ENCODE measurements around the gene CPE.
"Not testable (repeated sequence)": the region's sequence is repeated elsewhere in the genome, so short reads cannot be mapped to it uniquely, and the experiment has no call there.

The CPE gene

DNA sequence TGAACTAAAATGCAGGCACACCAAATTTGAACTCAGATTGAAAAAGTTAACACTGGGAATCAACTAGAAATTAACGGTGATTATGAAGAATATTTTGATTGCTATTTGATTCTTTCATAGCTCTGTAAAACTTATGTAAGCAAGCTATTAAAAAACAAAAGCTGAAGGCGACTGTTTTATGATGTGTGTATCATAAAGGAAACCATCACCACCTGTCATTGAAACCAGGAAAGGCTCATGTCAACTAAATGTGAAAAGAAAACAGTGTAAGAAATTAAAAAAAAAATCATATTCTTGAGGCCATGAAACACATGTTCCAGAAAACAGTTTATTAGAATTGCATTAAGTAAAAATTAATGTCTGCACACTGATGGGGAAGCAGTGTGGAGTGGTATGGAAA lies 24.2 kb downstream of the CPE start:
- DNase-seq (ENCODE audit: low read depth in 1 of 2, low spot score in 1 of 2) = no peak

DNA sequence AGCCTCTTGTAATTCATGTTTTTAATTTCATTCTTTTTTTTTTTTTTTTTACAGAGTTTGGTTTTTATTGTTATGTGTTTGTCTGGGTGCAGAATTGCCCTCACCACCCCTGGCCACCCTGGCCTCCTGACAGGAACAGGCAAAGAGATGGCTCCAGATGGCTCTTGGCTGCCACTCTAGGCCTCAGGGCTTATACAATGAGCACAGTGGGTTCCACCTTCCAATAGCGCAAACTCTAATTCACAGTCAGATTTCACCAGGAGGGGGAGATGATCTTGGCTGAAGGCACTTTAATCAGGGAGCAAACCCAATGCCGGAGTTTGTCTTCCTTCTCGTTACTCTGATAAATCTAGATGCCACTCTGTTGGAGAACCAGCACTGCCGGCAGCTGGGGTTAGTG lies 24.8 kb downstream of the CPE start:
- DNase-seq (ENCODE audit: low read depth in 1 of 2, low spot score in 1 of 2) = no peak

DNA sequence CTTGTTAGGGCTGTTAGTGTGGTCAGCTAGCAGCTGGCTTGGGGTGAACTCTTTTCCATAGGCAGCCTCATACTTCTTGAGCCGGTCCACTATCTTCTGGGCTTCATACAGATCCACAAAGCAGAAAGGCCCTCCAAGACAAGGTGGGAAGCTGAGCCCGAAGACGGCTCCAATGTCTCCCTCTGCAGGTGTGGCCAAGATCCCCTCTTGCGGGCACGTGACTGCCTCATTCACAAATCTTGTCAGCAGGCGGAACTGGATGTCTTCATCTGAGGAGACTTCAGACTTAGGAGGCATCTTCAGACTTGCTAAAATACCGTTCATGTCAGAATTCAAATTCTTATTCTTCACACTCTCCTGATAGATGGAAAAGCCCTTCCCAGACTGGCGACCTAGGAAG lies 25.3 kb downstream of the CPE start:
- no peak for DNase-seq (ENCODE audit: low read depth in 1 of 2, low spot score in 1 of 2)

DNA sequence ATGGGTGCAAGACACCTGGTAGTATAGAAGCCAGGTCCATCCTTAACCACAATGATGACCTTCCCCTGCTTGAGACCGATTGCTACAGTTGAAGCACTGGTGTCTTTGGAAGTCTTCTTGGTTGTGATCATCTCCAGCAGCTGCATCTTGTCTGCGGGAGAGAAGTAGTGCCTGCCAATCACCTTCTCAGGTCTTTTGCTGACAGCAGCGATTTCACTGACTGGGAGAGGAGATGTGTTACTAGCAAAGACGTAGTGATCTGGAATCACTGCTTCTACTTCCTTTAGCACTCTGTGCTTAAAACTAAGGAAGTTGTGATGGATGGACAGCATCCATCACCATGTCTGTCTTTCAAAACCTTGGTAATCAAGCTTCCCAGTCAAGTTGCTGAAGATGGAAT lies 25.9 kb downstream of the CPE start:
- DNase-seq (ENCODE audit: low read depth in 1 of 2, low spot score in 1 of 2) = no peak

GRCh38 chr4:165410214-165410613 lies 31.4 kb downstream of the CPE start:
- DNase-seq (ENCODE audit: low read depth in 1 of 2, low spot score in 1 of 2) = no peak

DNA sequence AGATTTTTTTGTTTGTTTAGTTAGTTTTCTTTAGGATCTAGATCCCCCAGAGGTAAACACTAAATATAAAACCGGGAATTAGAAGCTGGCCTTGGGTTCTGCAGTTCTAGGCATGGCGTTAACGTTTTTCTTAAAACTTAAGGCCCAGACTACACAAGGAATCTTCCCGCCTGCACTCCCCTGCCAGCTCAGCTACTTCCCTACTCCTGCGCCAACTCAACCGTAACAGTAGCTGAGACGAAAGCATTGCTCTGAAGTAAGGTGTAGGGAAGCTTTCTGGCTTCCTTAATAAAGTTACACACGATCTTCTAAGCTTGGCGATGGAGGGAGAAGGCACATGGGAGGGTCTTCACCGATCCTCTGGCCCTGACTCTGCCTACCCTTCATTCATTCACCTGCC lies 37.1 kb downstream of the CPE start:
- no peak for DNase-seq (ENCODE audit: low read depth in 1 of 2, low spot score in 1 of 2)

DNA sequence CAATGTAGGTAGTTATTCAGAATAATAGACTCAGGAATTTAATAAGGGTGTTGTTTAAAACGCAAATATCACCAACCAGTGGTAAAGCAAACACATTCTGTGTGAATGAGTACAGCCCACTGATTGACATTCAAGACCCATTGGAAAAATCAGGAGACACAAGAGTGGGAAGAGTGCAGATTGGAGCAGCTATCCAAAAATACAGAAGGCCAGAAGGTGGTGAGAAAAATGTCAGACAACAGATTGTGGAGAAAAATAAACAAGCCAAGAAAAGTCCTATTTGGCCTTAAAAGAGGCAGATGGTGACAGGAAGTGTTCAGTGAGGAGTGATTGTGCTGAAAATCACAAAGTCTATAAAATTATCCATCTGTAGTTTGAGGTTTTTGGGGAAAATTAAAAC lies 39.3 kb downstream of the CPE start:
- no peak for DNase-seq (ENCODE audit: low read depth in 1 of 2, low spot score in 1 of 2)

DNA sequence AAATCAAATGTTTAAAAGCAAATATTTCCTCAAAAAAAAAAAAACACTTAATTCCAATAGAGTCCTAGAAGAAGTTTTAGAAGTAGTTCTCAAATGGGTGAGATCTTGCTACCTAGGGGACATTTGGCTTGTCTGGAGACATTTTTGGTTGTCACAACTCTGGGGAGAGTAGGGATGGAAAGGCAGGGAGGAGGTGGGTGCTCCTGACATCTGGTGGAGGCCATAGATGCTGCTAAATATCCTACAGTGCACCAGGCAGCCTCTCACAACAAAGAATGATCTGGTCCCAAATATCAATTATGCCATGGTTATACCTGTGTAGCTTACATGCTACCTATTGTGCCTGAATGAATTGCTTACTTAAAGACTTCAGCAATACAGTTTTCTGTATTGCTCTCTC lies 46.8 kb downstream of the CPE start:
- DNase-seq (ENCODE audit: low read depth in 1 of 2, low spot score in 1 of 2) = no peak

GRCh38 chr4:165426331-165426730 lies 47.5 kb downstream of the CPE start:
- DNase-seq (ENCODE audit: low read depth in 1 of 2, low spot score in 1 of 2) = no peak

DNA sequence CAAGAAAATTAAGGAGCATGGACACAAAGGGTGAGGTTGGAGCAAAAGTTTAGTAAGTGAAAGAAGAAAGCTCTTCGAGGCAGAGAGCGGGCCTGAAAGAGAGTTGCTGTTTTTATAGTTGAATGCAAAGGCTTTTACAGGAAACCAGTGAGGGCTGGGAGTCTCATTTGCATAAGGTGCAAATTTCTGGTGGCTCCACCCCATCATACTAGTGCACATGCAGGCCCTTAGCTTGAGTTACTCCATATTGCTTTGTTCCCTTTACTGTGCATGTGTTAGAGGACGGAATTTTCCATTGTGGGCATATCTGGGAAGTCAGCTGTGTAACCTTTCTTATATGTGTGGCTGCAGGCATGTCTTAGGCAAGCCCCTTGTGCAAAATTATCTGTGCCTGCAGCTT lies 48.0 kb downstream of the CPE start:
- no peak for DNase-seq (ENCODE audit: low read depth in 1 of 2, low spot score in 1 of 2)

DNA sequence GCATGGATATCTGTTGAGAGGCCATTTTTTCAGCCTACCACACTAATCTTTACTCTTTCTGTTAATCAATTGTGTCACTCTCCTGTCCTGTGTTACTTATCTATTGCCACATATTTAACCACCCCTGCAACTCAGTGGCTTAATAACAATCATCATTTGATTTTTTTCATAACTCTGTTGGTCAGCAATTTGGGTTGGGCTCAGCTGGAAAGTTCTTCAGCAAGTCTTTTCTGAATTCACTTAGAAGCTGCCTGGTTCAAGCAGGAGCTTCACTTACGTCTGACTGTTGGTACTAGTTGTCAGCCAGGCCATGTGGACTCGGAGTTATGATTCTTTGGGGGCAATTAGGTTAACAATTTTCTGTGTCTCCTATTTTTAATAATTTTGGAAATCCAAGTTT lies 50.1 kb downstream of the CPE start:
- no peak for DNase-seq (ENCODE audit: low read depth in 1 of 2, low spot score in 1 of 2)

- no peak for DNase-seq (ENCODE audit: low read depth in 1 of 2, low spot score in 1 of 2)
Observed at GRCh38 chr4:165433529-165433928, 54.7 kb downstream of the CPE start.

GRCh38 chr4:165437691-165438090 lies 58.9 kb downstream of the CPE start:
- DNase-seq (ENCODE audit: low read depth in 1 of 2, low spot score in 1 of 2) = no peak

GRCh38 chr4:165439344-165439743 lies 60.5 kb downstream of the CPE start:
- no peak for DNase-seq (ENCODE audit: low read depth in 1 of 2, low spot score in 1 of 2)

DNA sequence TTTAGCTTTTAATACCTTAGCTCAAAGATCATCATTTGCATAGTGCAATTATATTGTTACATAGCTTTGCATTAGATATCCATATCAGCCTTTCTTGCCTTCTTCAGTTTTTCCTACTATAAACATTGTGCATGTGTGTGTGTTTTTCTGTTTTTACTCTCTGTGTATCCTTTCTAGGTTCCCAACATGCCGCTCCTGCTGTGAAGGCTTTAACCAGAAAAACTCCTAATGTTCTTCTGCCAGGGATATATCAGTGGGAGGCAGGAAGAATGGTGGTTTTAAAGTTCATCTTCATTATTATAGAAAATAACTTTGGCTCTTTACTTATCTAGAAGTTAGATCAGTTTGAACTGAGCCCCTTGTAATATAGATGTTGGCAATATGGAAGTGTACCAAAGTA lies 61.2 kb downstream of the CPE start:
- no peak for DNase-seq (ENCODE audit: low read depth in 1 of 2, low spot score in 1 of 2)

DNA sequence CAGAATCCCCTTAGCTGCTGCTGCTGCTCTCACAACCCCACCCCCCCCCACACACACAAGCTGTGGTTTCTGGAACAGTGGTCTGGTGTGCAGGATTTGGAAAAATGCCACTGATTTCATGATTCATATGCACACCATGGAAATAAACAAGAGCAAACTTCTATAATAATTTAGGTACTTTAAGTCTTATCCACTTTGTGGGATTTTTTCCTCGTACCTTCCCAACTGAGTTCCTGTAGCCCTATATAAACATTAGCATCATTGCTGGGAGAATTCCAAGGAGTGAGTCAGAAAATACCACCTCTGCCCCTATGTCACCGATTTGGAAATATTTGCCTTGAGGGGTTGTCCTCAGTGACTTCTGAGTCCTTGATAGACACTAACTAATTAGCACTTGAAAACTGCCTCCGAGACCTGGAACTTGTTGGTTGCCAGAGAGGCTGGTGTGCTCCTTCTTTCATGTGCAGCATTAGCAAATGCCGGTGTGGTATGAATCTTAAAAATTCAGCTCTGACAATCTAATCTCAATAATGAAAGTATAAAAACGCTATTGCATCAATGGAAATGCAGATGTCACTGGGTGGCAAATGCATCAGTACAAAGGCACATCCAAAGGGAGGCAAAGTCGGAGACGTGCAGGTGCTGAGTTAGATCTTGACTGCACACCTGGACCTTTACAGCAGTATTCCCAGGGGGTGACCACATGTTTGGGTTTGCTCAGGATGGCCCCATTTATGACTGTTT lies 61.8 kb downstream of the CPE start:
- no peak for DNase-seq (ENCODE audit: low read depth in 1 of 2, low spot score in 1 of 2)

GRCh38 chr4:165443276-165443675 lies 64.5 kb downstream of the CPE start:
- no peak for DNase-seq (ENCODE audit: low read depth in 1 of 2, low spot score in 1 of 2)

- DNase-seq (ENCODE audit: low read depth in 1 of 2, low spot score in 1 of 2) = no peak
Observed at GRCh38 chr4:165448700-165449099, 69.9 kb downstream of the CPE start.

DNA sequence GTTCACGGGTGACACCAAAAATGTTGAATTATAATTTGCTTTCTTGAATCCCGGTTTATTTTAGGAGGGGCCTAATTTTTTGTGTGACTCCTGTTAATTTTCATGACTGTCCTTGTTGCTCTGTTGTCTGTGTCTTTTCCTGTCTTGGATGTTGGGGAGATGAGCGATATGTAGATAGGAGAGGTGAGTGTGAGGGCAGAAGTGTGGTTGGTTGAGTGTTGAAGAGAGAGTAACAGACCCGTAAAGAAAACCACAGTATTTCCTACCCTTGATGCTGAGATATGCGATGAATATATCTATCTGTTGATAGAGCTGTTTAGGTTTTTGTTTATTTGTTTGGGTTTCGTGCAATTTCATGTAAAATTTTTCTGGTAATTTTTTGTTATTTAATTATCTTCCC lies 70.5 kb downstream of the CPE start:
- DNase-seq (ENCODE audit: low read depth in 1 of 2, low spot score in 1 of 2) = no peak

DNA sequence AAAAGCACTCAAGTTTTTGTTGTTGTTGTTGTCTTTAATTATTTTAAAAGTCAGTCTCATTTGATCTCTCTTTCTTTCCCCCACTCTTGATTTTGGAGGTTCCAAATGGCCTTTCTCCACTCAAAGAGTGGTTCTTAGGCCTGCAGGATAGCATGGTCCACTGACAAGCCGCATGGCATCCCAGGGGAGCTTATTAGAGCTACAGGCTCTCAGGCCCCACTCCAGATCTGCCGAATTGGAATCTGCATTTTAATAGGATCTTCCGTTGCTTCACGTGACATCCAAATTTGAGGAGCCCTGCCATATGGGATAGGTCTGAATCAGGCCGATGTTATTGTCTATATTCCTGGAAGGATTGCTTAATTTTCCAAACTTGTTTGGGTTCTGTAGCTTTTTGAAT lies 72.1 kb downstream of the CPE start:
- no peak for DNase-seq (ENCODE audit: low read depth in 1 of 2, low spot score in 1 of 2)

DNA sequence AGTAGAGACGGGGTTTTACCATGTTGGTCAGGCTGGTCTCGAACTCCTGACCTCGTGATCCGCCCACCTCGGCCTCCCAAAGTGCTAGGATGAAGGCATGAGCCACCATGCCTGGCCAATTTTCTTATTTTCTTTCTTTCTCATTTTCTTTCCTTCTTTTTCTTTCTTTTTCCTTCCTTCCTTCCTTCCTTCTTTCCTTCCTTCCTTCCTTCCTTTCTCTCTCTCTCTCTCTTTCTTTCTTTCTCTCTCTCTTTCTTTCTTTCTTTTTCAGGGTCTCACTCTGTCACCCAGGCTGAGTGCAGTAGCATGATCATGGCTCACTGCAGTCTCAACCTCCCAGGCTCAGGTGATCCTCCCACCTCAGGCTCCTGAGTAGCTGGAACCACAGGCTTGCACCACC lies 74.3 kb downstream of the CPE start:
- not testable (repeated sequence) for DNase-seq (ENCODE audit: low read depth in 1 of 2, low spot score in 1 of 2)

GRCh38 chr4:165454426-165454825 lies 75.6 kb downstream of the CPE start:
- no peak for DNase-seq (ENCODE audit: low read depth in 1 of 2, low spot score in 1 of 2)

- no peak for DNase-seq (ENCODE audit: low read depth in 1 of 2, low spot score in 1 of 2)
Observed at GRCh38 chr4:165457793-165458192, 79.0 kb downstream of the CPE start.

GRCh38 chr4:165458471-165458870 lies 79.7 kb downstream of the CPE start:
- no peak for DNase-seq (ENCODE audit: low read depth in 1 of 2, low spot score in 1 of 2)
